SK-N-SH (cell line): ENCODE measurements around the gene PNPLA2. TPM values are rescaled to one million over a fixed set of nuclear protein-coding genes. Genes with fewer than 3 reads are reported as not detected.

ENCODE experiments used
- CTCF ChIA-PET: fragments of 300-600, 350-600 bp; formaldehyde crosslinking; extraction: SDS; loops from one replicate; lab custom pipeline; 2021; lab: Yijun Ruan, JAX
- POLR2A ChIA-PET: fragments of 350-600 bp; sonication (Branson Sonifier 250); formaldehyde crosslinking; extraction: SDS; loops from one replicate; lab custom pipeline; 2020; ENCODE audit warnings: antibody characterized with exemption, inconsistent platforms; lab: Yijun Ruan, JAX
- DNase-seq: peaks from one replicate; pipeline ENCODE4 v3.0.0; 2012
- H2AFZ ChIP-seq: fragments of 200-600 bp; sonication (generic); 2 replicates; pipeline ENCODE4 v1.8.1; 2016; ENCODE audit warnings: antibody characterized with exemption, mild to moderate bottlenecking, low read depth
- H3F3A ChIP-seq: fragments of 200-600 bp; sonication (generic); replicated peaks from 2 replicates; pipeline ENCODE3; 2016; ENCODE audit warnings: antibody characterized with exemption, mild to moderate bottlenecking; ENCODE audit not compliant: insufficient read depth
- H3K27ac ChIP-seq, 2 experiments: fragments of 200-500 bp in 1 of 2; fragments of 200-600 bp in 1 of 2; sonication (Bioruptor generic) in 1 of 2; sonication (generic), shearing (Covaris generic) in 1 of 2; 2 replicates each; pipeline versions ENCODE4 v1.5.1 to v1.6.1; 2014 to 2016; ENCODE audit warnings: low read depth in 2 of 2, inconsistent platforms in 1 of 2, low read length in 1 of 2, mild to moderate bottlenecking in 1 of 2, mixed read lengths in 1 of 2
- H3K27me3 ChIP-seq: fragments of 200-600 bp; sonication (generic), shearing (Covaris generic); 2 replicates; pipeline ENCODE4 v1.6.1; 2016; ENCODE audit warnings: mixed run types; ENCODE audit not compliant: insufficient read depth
- H3K36me3 ChIP-seq, 2 experiments: fragments of 200-500 bp in 1 of 2; fragments of 200-600 bp in 1 of 2; sonication (Bioruptor generic) in 1 of 2; sonication (generic) in 1 of 2; replicated peaks in 1 of 2; 2 replicates each; pipeline versions ENCODE3 to v1.5.1; 2014 to 2016; ENCODE audit warnings: low read length in 1 of 2, mild to moderate bottlenecking in 1 of 2; ENCODE audit not compliant: insufficient read depth in 2 of 2, control insufficient read depth in 1 of 2
- H3K4me1 ChIP-seq, 2 experiments: fragments of 200-500 bp in 1 of 2; fragments of 200-600 bp in 1 of 2; sonication (Bioruptor generic) in 1 of 2; sonication (generic), shearing (Covaris generic) in 1 of 2; 2 replicates each; pipeline versions ENCODE4 v1.5.1 to v1.6.1; 2014 to 2016; ENCODE audit warnings: low read depth in 1 of 2, low read length in 1 of 2, mixed run types in 1 of 2; ENCODE audit not compliant: insufficient read depth in 2 of 2, control insufficient read depth in 1 of 2
- H3K4me2 ChIP-seq: fragments of 200-600 bp; sonication (generic), shearing (Covaris generic); 2 replicates; pipeline ENCODE4 v1.6.1; 2017; ENCODE audit warnings: mixed run types
- H3K4me3 ChIP-seq, 2 experiments: fragments of 200-500 bp in 1 of 2; fragments of 200-600 bp in 1 of 2; sonication (Bioruptor generic) in 1 of 2; sonication (generic), shearing (Covaris generic) in 1 of 2; 2 replicates each; pipeline versions ENCODE4 v1.5.1 to v1.8.1; 2014 to 2016; ENCODE audit warnings: low read depth in 2 of 2, inconsistent platforms in 1 of 2, low read length in 1 of 2, mild to moderate bottlenecking in 1 of 2, mixed read lengths in 1 of 2, moderate library complexity in 1 of 2
- H3K79me2 ChIP-seq: fragments of 200-600 bp; sonication (generic); 2 replicates; pipeline ENCODE4 v1.8.1; 2017; ENCODE audit warnings: mild to moderate bottlenecking; ENCODE audit not compliant: insufficient read depth
- H3K9ac ChIP-seq: fragments of 200-600 bp; sonication (generic); 2 replicates; pipeline ENCODE4 v1.6.1; 2017; ENCODE audit warnings: mixed run types
- H3K9me2 ChIP-seq: fragments of 200-600 bp; sonication (generic); 2 replicates; pipeline ENCODE4 v1.6.1; 2017; ENCODE audit warnings: mixed run types
- H3K9me3 ChIP-seq: fragments of 200-600 bp; sonication (generic); 2 replicates; pipeline ENCODE4 v1.6.1; 2017; ENCODE audit warnings: mixed run types, mild to moderate bottlenecking, moderate library complexity
- H4K20me1 ChIP-seq: fragments of 200-600 bp; sonication (generic); 2 replicates; pipeline ENCODE4 v1.6.1; 2017; ENCODE audit warnings: mild to moderate bottlenecking, mixed run types; ENCODE audit not compliant: insufficient read depth
- ELF1 ChIP-seq: IDR thresholded peaks from 2 replicates; pipeline ENCODE4 v1.4.0; 2012
- EZH2phosphoT487 ChIP-seq: fragments of 200-600 bp; sonication (generic); IDR thresholded peaks from 2 replicates; pipeline ENCODE4 v1.6.1; 2017; ENCODE audit warnings: low read depth, mixed run types, mild to moderate bottlenecking, antibody characterized with exemption, moderate library complexity, borderline replicate concordance
- GABPA ChIP-seq: IDR thresholded peaks from 2 replicates; pipeline ENCODE4 v1.4.0; 2012; ENCODE audit warnings: low read depth, mild to moderate bottlenecking
- MEF2A ChIP-seq: IDR thresholded peaks from 2 replicates; pipeline ENCODE4 v1.4.0; 2012; ENCODE audit warnings: low read depth, borderline replicate concordance
- NFIC ChIP-seq: IDR thresholded peaks from 2 replicates; pipeline ENCODE4 v1.4.0; 2012; ENCODE audit warnings: borderline replicate concordance
- NRF1 ChIP-seq: IDR thresholded peaks from 2 replicates; pipeline ENCODE4 v1.6.1; 2012; ENCODE audit warnings: low read depth, mild to moderate bottlenecking, low read length
- RAD21 ChIP-seq: IDR thresholded peaks from 2 replicates; pipeline ENCODE4 v1.6.1; 2012; ENCODE audit warnings: mild to moderate bottlenecking, low read length
- RFX5 ChIP-seq: IDR thresholded peaks from 2 replicates; pipeline ENCODE4 v1.6.1; 2012; ENCODE audit warnings: mild to moderate bottlenecking, improper control_type of control experiment, low read length
- SMC3 ChIP-seq: IDR thresholded peaks from 2 replicates; pipeline ENCODE4 v1.6.1; 2012; ENCODE audit warnings: low read depth, low read length, improper control_type of control experiment
- YY1 ChIP-seq: IDR thresholded peaks from 2 replicates; pipeline ENCODE4 v1.4.0; 2012; ENCODE audit warnings: low read depth, mild to moderate bottlenecking
- WGBS: methylation state at CpG from one replicate; pipeline ENCODE4 v1.1.6; 2017; ENCODE audit warnings: low lambda C conversion rate; 5-methylcytosine and 5-hydroxymethylcytosine counted together
- polyA plus RNA-seq, 3 experiments: library from polyadenylated mRNA; depleted of rRNA; stranded (reverse); fragments of >200 nt; gene quantifications; 2 replicates each; pipeline ENCODE4 v1.2.3, GENCODE V29; 2012
- TF ChIP-seq, protein P1 (sequence below): fragments of 150-350 bp; IDR thresholded peaks from 2 replicates; pipeline ENCODE4 v1.6.1; 2017; ENCODE audit warnings: antibody characterized with exemption, low read length, low read depth, borderline replicate concordance
- TF ChIP-seq, protein P2 (sequence below): fragments of 200-600 bp; sonication (generic); IDR thresholded peaks from 2 replicates; pipeline ENCODE4 v1.6.1; 2017; ENCODE audit warnings: antibody characterized with exemption, mild to moderate bottlenecking, moderate library complexity
- TF ChIP-seq, protein P3 (sequence below): IDR thresholded peaks from 2 replicates; pipeline ENCODE4 v1.4.0; 2012; ENCODE audit warnings: low read depth
- TF ChIP-seq, protein P4 (sequence below): fragments of 150-350 bp; IDR thresholded peaks from 2 replicates; pipeline ENCODE4 v1.6.1; 2016; ENCODE audit warnings: mild to moderate bottlenecking, low read depth, low read length

PNPLA2 gene
- polyA plus RNA-seq, 1 of the 3 experiments (the other 2 are of a cell fraction) = 60.3 TPM

DNA sequence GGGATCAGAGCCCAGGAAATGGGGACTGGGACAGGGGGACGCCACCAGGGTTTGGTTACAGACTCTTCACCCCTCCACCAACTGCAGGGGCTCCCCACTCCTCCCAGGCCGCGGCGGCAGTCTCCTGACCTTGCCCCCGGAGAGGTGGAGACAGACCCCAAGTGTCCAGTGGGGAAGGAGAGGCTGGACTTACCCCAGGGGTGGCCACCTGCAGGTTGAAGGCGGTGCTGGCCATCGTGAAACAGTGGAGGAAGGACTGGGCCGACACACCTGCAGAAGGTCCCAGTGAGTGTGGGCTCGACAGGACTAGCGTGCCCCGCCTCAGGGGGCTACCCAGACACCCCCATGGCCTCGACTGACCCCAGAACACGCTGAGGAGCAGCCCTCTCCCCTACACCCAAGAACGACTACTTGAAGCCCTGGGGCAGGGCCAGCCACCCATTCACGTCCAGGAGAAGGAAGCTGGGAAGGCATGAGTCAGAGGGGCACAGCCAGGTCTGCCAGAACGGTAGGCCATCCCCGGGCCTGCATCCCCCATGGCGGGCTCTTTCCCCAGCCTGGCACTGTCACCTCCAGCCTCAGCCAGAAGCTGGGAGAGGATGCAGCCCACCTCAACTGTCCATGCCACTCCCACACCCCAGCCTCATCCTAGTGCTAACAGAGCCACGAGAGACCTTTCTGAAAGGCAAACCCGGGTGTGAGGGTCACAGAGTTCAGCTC, 43.7 kb upstream of the PNPLA2 start:
- H3K27me3 ChIP-seq = no peaks in the 10 kb centered on the region

DNA sequence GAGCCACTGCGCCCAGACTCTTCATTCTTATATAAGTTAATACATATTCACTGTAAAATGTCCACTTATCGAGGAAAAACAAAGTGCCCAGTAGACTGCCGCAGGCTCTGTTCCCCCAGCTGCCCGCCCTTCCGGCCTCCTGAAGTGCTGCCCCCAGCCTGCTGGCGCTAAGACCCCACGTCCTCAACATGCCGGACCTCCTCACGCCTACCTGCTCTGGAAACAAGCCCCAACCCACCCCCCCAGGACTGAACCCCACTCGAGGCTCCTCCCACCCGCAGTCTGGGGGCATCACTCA, 42.5 kb upstream of the PNPLA2 start:
- Histone ChIP-seq H3K27me3 (no peaks in the 10 kb centered on the region), H3K9me2 (no peaks in the 10 kb centered on the region), H3K9ac (peak overlapping the region; percentile 87), H3K4me3 (peak overlapping the region; percentile 85 to 87), H3K4me2 (peak overlapping the region; percentile 98), H3F3A (no peaks in the 10 kb centered on the region), H4K20me1 (peaks cover 44% of the 10 kb centered on the region), H2AFZ (no peak overlapping the region), H3K27ac (no peak overlapping the region; a peak in 2 of 4 replicates), H3K36me3 (peaks cover 0 to 34% of the 10 kb centered on the region in 2 experiments), H3K4me1 (peaks cover 11 to 19% of the 10 kb centered on the region in 2 experiments; a peak in 2 of 4 replicates), H3K9me3 (no peaks in the 10 kb centered on the region), H3K79me2 (peaks cover 73% of the 10 kb centered on the region)
- TF ChIP-seq, protein P1, sequence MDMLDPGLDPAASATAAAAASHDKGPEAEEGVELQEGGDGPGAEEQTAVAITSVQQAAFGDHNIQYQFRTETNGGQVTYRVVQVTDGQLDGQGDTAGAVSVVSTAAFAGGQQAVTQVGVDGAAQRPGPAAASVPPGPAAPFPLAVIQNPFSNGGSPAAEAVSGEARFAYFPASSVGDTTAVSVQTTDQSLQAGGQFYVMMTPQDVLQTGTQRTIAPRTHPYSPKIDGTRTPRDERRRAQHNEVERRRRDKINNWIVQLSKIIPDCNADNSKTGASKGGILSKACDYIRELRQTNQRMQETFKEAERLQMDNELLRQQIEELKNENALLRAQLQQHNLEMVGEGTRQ = no peak
- TF ChIP-seq, protein P2, sequence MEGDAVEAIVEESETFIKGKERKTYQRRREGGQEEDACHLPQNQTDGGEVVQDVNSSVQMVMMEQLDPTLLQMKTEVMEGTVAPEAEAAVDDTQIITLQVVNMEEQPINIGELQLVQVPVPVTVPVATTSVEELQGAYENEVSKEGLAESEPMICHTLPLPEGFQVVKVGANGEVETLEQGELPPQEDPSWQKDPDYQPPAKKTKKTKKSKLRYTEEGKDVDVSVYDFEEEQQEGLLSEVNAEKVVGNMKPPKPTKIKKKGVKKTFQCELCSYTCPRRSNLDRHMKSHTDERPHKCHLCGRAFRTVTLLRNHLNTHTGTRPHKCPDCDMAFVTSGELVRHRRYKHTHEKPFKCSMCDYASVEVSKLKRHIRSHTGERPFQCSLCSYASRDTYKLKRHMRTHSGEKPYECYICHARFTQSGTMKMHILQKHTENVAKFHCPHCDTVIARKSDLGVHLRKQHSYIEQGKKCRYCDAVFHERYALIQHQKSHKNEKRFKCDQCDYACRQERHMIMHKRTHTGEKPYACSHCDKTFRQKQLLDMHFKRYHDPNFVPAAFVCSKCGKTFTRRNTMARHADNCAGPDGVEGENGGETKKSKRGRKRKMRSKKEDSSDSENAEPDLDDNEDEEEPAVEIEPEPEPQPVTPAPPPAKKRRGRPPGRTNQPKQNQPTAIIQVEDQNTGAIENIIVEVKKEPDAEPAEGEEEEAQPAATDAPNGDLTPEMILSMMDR = no peak
- TF ChIP-seq MEF2A = no peak
- TF ChIP-seq RAD21 = no peak
- no peak for TF ChIP-seq YY1
- TF ChIP-seq EZH2phosphoT487 = no peak
- no peak for TF ChIP-seq NFIC
- TF ChIP-seq SMC3 = no peak
- peak; percentile 49 for DNase-seq
- POLR2A ChIA-PET = interaction anchor here (0.9 to 2.8 kb wide), 3 partner anchors 13 to 17 kb away, joined by 3 to 18 read pairs (median 4); partner anchors contain the start of gene CEND1
- WGBS = 32% methylated on average over 11 of the region's 11 CpGs
- CTCF ChIA-PET = interaction anchor here (1.1 to 3.1 kb wide), 8 partner anchors 8 to 81 kb away, joined by 3 to 31 read pairs (median 4); partner anchors contain the start of genes DEAF1, SLC25A22, TALDO1 and TMEM80

More for the DNA sequence above, 43.7 kb upstream of the PNPLA2 start:
- H4K20me1 ChIP-seq = peaks cover 44% of the 10 kb centered on the region
- ChIA-PET CTCF (interaction anchor here (1.1 to 3.1 kb wide), 5 partner anchors 11 to 52 kb away, joined by 4 to 31 read pairs (median 4); partner anchors contain the start of gene SLC25A22), POLR2A (interaction anchor here (2.8 kb wide), 1 partner anchor 15 kb away, joined by 18 read pairs; the partner anchor contains the start of gene CEND1)
- H3K36me3 ChIP-seq = peaks cover 0 to 46% of the 10 kb centered on the region in 2 experiments
- no peaks in the 10 kb centered on the region for H3K9me3 ChIP-seq
- TF ChIP-seq RFX5 (no peak), NRF1 (no peak), GABPA (no peak), ELF1 (no peak)
- TF ChIP-seq, protein P3, sequence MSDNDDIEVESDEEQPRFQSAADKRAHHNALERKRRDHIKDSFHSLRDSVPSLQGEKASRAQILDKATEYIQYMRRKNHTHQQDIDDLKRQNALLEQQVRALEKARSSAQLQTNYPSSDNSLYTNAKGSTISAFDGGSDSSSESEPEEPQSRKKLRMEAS = no peak
- TF ChIP-seq, protein P4, sequence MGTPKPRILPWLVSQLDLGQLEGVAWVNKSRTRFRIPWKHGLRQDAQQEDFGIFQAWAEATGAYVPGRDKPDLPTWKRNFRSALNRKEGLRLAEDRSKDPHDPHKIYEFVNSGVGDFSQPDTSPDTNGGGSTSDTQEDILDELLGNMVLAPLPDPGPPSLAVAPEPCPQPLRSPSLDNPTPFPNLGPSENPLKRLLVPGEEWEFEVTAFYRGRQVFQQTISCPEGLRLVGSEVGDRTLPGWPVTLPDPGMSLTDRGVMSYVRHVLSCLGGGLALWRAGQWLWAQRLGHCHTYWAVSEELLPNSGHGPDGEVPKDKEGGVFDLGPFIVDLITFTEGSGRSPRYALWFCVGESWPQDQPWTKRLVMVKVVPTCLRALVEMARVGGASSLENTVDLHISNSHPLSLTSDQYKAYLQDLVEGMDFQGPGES = no peak
- H2AFZ ChIP-seq = no peak overlapping the region
- no peaks in the 10 kb centered on the region for H3K9me2 ChIP-seq
- peak overlapping the region; percentile 98 for H3K4me2 ChIP-seq
- no peaks in the 10 kb centered on the region for H3F3A ChIP-seq
- 86% methylated on average over 9 of the region's 20 CpGs for WGBS
- no peak overlapping the region; a peak in 1 of 4 replicates for H3K4me3 ChIP-seq
- H3K4me1 ChIP-seq = peaks cover 11 to 19% of the 10 kb centered on the region in 2 experiments; a peak in 2 of 4 replicates
- DNase-seq = no peak
- no peak overlapping the region; a peak in 1 of 4 replicates for H3K27ac ChIP-seq
- 0 out of 2 replicates have a peak overlapping the region, but pooled peaks have one; percentile 22 for H3K9ac ChIP-seq
- peaks cover 79% of the 10 kb centered on the region for H3K79me2 ChIP-seq
